Suprapubic skin (tissue), 4 donors: ENCODE results near the gene DNAJC8. TPM values are rescaled to one million over a fixed set of nuclear protein-coding genes. Genes with fewer than 3 reads are reported as not detected.

Source experiments
- DNase-seq, 2 donors: peaks; one replicate each; pipeline ENCODE4 v3.0.0-alpha.2; 2019; ENCODE audit warnings: low spot score in 2 of 2
- H3K27ac ChIP-seq: fragments of 200-600 bp; sonication (generic); one replicate; pipeline ENCODE4 v1.5.1; 2019
- H3K27me3 ChIP-seq: fragments of 200-600 bp; sonication (generic); one replicate; pipeline ENCODE4 v1.5.1; 2019
- H3K36me3 ChIP-seq: fragments of 200-600 bp; sonication (generic); one replicate; pipeline ENCODE4 v1.5.1; 2019
- H3K4me1 ChIP-seq: fragments of 200-600 bp; sonication (generic); one replicate; pipeline ENCODE4 v1.5.1; 2019
- H3K4me3 ChIP-seq: fragments of 200-600 bp; sonication (generic); one replicate; pipeline ENCODE4 v1.5.1; 2019; ENCODE audit warnings: mild to moderate bottlenecking
- H3K9me3 ChIP-seq: fragments of 200-600 bp; sonication (generic); one replicate; pipeline ENCODE4 v1.5.1; 2019
- CTCF ChIP-seq, 2 donors: fragments of 200-600 bp in 1 of 2; fragments of 450-650 bp in 1 of 2; sonication (generic) in 1 of 2; IDR thresholded peaks; one replicate each; pipeline ENCODE4 v1.5.1; 2016 to 2019; ENCODE audit warnings: antibody characterized with exemption in 2 of 2, mild to moderate bottlenecking in 1 of 2, moderate library complexity in 1 of 2
- EP300 ChIP-seq: sonication (generic); formaldehyde crosslinking; IDR thresholded peaks from one replicate; pipeline ENCODE4 v1.6.1; 2017; ENCODE audit warnings: antibody characterized with exemption
- POLR2A ChIP-seq, 2 donors: fragments of 450-650 bp; IDR thresholded peaks; one replicate each; pipeline ENCODE4 v1.6.1; 2017; ENCODE audit warnings: antibody characterized with exemption in 2 of 2, mild to moderate bottlenecking in 2 of 2, moderate library complexity in 2 of 2
- POLR2AphosphoS5 ChIP-seq, 3 donors: sonication (generic); formaldehyde crosslinking; IDR thresholded peaks; one replicate each; pipeline ENCODE4 v1.6.1; 2017; ENCODE audit warnings: antibody characterized with exemption in 3 of 3
- WGBS: methylation state at CpG from one replicate; pipeline ENCODE4 v1.1.5; 2018; 5-methylcytosine and 5-hydroxymethylcytosine counted together
- total RNA-seq, 4 donors: library from RNA; depleted of rRNA; stranded (reverse); fragments of >200 nt; gene quantifications; one replicate each; pipeline ENCODE4 v1.1.0, GENCODE V29; 2016

Gene DNAJC8
- total RNA-seq, result 10 to 100 TPM; 28.2 to 39.0 (median 31.7) TPM

DNA sequence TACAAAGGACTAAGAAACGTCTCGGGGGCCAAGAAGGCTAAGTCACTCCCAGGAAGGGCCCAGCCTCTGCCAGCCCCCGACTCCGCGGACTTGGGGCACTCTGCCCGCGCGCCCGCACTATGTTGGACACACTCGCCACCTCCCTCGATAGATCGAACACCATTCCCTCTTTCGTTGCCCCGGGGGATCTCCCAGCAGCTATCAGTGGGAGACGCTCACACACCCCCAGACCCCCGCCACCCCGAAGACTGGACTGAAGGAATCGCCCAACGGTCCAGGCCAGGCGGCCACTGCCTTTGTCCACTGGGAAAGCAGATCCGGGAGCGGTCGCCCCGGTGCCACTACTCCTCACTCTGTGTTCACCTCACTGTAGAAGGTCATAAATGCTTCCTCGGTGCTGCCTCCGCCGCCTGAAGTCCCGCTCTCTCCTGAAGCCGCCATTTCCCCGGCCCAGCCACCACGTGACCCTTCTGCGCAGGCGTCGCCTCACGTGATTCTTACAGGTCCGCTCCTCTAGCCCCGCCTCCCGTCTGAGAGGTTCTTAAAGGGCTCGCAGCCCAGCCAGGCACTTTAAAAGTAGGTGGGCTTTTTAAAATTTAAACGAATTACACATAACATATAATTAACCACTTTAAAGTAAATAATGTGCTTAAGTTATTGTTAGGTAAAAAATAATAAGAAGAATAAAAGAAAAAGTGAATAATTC is at the start of gene DNAJC8:
DNAJC8 (minus strand) TSS at position 472 of the 706 bp plus-strand sequence; CDS start at position 441, 31 bp downstream.
- Histone ChIP-seq H3K27me3 (no peaks in the 10 kb centered on the region), H3K4me1 (peaks cover 49% of the 10 kb centered on the region), H3K9me3 (no peaks in the 10 kb centered on the region), H3K36me3 (peaks cover 20% of the 10 kb centered on the region), H3K4me3 (peak within 1 kb of the TSS; percentile 87), H3K27ac (peak within 1 kb of the TSS; percentile 88)
- DNase-seq, result peak; percentile 99
- peak; percentile 54 to 82 for TF ChIP-seq POLR2A (IDR thresholded peaks at IDR 0.05)
- no peak for TF ChIP-seq CTCF (IDR thresholded peaks at IDR 0.05)
- peak; percentile 37 to 75 (median 57) for TF ChIP-seq POLR2AphosphoS5 (IDR thresholded peaks at IDR 0.05)
- WGBS, result under 1% methylated on average over 18 of the region's 40 CpGs

GRCh38 chr1:28281608-28282425 is 49.0 kb upstream of the DNAJC8 start:
- no peak overlapping the region for H3K27ac ChIP-seq

DNA sequence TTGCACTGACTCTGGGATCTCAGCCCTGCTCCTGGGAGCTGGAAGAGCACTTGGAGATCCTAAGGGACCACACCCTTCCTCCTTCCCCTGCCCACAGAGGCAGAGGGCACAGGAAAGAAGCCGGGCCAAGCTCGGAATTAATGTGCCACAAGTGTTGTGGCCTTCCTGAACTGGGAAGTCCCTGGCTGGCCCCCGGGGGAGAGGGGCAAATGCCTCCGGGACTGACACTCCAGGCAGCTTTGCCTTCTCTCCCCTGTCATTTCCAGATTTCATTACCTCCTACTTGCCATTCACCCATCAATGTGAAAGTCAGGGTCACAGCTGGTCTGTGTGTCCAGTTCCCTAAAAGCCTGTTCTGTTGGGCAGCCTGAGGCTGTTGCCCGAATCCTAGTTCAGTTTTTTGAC is 48.1 kb upstream of the DNAJC8 start:
- no peak for TF ChIP-seq POLR2AphosphoS5 (IDR thresholded peaks at IDR 0.05)
- Histone ChIP-seq H3K36me3 (peaks cover 61% of the 10 kb centered on the region), H3K4me1 (peaks cover 3% of the 10 kb centered on the region), H3K9me3 (no peaks in the 10 kb centered on the region), H3K4me3 (no peak overlapping the region), H3K27me3 (no peaks in the 10 kb centered on the region), H3K27ac (no peak overlapping the region)
- WGBS, result 85% methylated on average over 4 of the region's 5 CpGs
- DNase-seq, result no peak

More at GRCh38 chr1:28281608-28282425, 49.0 kb upstream of the DNAJC8 start:
- H3K4me3 ChIP-seq, result no peak overlapping the region
- DNase-seq, result no peak
- no peak for TF ChIP-seq EP300
- TF ChIP-seq POLR2AphosphoS5 (IDR thresholded peaks at IDR 0.05), result no peak
- no peak for TF ChIP-seq CTCF (IDR thresholded peaks at IDR 0.05)
- H3K36me3 ChIP-seq, result peaks cover 56% of the 10 kb centered on the region
- peaks cover 3% of the 10 kb centered on the region for H3K4me1 ChIP-seq
- no peaks in the 10 kb centered on the region for H3K27me3 ChIP-seq
- H3K9me3 ChIP-seq, result no peaks in the 10 kb centered on the region
- 91% methylated on average over 14 of the region's 14 CpGs for WGBS

DNA sequence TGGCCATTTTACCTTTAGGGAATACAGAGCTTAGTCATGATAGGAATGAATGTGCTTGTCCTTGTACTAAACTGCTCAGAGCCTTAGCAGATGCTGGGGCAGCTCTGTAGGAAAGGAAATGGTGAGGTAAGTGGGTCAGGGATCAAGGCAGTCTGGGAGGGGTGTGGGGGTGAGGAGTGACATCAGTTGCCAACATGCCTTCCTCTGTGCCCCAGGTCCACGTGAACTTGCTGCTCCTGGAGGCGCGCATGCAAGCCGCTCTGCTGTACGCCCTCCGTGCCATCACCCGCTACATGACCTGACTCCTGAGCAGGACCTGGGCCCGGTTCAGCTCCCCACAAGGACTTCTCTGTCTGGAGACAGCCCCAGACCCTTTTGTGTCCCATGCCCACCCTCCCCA is 47.7 kb upstream of the DNAJC8 start:
- Histone ChIP-seq H3K36me3 (peaks cover 65% of the 10 kb centered on the region), H3K27ac (no peak overlapping the region)
- 90% methylated on average over 6 of the region's 8 CpGs for WGBS

GRCh38 chr1:28279721-28280120 is 46.9 kb upstream of the DNAJC8 start:
- H3K4me3 ChIP-seq, result no peak overlapping the region

More for the DNA sequence above, 47.7 kb upstream of the DNAJC8 start:
- TF ChIP-seq POLR2AphosphoS5 (IDR thresholded peaks at IDR 0.05), result no peak
- no peak for TF ChIP-seq CTCF (IDR thresholded peaks at IDR 0.05)
- no peak for TF ChIP-seq EP300
- TF ChIP-seq POLR2A (IDR thresholded peaks at IDR 0.05), result no peak
- no peaks in the 10 kb centered on the region for H3K9me3 ChIP-seq
- DNase-seq, result no peak
- H3K27me3 ChIP-seq, result no peaks in the 10 kb centered on the region
- H3K4me1 ChIP-seq, result peaks cover 3% of the 10 kb centered on the region
- no peak overlapping the region for H3K4me3 ChIP-seq

More at GRCh38 chr1:28279721-28280120, 46.9 kb upstream of the DNAJC8 start:
- WGBS, result 94% methylated on average over 7 of the region's 7 CpGs
- peaks cover 3% of the 10 kb centered on the region for H3K4me1 ChIP-seq
- no peak for DNase-seq
- no peaks in the 10 kb centered on the region for H3K27me3 ChIP-seq
- no peak for TF ChIP-seq EP300
- no peak for TF ChIP-seq POLR2A (IDR thresholded peaks at IDR 0.05)
- TF ChIP-seq CTCF (IDR thresholded peaks at IDR 0.05), result no peak
- TF ChIP-seq POLR2AphosphoS5 (IDR thresholded peaks at IDR 0.05), result no peak
- no peaks in the 10 kb centered on the region for H3K9me3 ChIP-seq
- H3K27ac ChIP-seq, result no peak overlapping the region
- peaks cover 72% of the 10 kb centered on the region for H3K36me3 ChIP-seq
